A549 treated with CpdA at 1 μM for 4 hours (cell line): ENCODE results near the gene OR1A2. TPM values are rescaled to one million over a fixed set of nuclear protein-coding genes. Genes with fewer than 3 reads are reported as not detected.

Experiments used
- total RNA-seq: library from RNA; stranded (reverse); fragments of 200-300 nt; extraction: Qiagen RNA extraction; gene quantifications from 5 replicates; pipeline ENCODE4 v1.2.3, GENCODE V29; 2022; ENCODE audit warnings: low read depth

The OR1A2 gene, protein sequence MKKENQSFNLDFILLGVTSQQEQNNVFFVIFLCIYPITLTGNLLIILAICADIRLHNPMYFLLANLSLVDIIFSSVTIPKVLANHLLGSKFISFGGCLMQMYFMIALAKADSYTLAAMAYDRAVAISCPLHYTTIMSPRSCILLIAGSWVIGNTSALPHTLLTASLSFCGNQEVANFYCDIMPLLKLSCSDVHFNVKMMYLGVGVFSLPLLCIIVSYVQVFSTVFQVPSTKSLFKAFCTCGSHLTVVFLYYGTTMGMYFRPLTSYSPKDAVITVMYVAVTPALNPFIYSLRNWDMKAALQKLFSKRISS
- total RNA-seq: not detected in 5 replicates

DNA sequence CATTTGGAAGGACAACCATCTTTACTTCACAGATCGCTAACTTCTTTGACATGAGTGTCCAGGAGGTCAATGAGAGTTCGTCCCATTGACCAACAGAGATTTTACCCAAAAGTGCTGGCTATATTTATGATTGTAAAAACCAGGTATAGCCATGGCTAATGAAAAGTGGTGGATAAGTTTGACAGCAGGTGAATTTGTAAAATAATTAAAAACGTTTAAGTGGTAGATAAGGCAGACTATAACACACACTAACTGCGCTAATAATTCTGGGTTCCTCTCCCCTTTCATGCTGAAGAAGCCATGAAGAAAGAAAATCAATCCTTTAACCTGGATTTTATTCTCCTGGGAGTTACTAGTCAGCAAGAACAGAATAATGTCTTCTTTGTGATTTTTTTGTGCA is at the start of gene OR1A2:
OR1A2 (plus strand) TSS at position 301 of the 400 bp plus-strand sequence; CDS start at position 301, 0 bp downstream.

DNA sequence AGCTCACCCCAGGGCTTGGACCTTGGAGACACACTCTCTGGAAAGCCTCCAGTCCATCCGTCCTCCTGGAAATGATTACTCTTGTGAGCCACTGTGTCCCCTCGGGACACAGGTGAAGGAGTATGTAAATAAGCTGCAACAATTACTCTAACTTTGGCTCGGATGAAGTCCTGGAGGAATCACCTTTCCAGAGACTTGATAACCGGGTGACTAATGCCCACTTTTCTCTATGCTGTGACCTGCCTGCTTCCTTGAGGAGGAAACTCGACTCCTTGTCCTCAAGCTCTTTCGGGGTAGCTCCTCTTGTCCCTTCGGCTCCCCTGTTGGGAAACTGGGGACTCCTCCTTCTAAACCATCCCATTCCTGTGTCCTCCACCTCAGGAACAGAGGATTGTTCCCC is 10.0 kb downstream of the OR1A2 start, which contains the start of gene OR1A1:
OR1A1 (plus strand) TSS at position 301 of the 400 bp plus-strand sequence. CDS start 7,954 bp downstream, outside the sequence.

Other genes starting within 250 kb of the OR1A2 start
- not detected in 5 replicates for gene OR1D5, start 133.9 kb upstream of the OR1A2 start, total RNA-seq
- gene OR1D2, start 93.1 kb upstream of the OR1A2 start, total RNA-seq: not detected in 5 replicates
- gene OR1G1, start 70.0 kb upstream of the OR1A2 start, total RNA-seq: not detected in 5 replicates
- gene OR1A1, start 10.1 kb downstream of the OR1A2 start, total RNA-seq: not detected in 5 replicates
- gene OR3A1, start 100.8 kb downstream of the OR1A2 start, total RNA-seq: not detected in 5 replicates
- gene OR3A2, start 188.8 kb downstream of the OR1A2 start, total RNA-seq: not detected in 5 replicates
- not detected in 5 replicates for gene OR1E1, start 200.9 kb downstream of the OR1A2 start, total RNA-seq
- not detected in 5 replicates for gene OR3A3, start 213.9 kb downstream of the OR1A2 start, total RNA-seq
- not detected in 5 replicates for gene OR1E2, start 236.3 kb downstream of the OR1A2 start, total RNA-seq